GM19328 (cell line): ENCODE results near the gene KLHL7.

ENCODE experiments used
- ATAC-seq: cut with Tn5 transposase; IDR thresholded peaks from one replicate; pipeline ENCODE4 v1.9.1; 2021; ENCODE audit warnings: mild to moderate bottlenecking, moderate library complexity; ENCODE audit not compliant: unreplicated experiment

KLHL7 gene, protein sequence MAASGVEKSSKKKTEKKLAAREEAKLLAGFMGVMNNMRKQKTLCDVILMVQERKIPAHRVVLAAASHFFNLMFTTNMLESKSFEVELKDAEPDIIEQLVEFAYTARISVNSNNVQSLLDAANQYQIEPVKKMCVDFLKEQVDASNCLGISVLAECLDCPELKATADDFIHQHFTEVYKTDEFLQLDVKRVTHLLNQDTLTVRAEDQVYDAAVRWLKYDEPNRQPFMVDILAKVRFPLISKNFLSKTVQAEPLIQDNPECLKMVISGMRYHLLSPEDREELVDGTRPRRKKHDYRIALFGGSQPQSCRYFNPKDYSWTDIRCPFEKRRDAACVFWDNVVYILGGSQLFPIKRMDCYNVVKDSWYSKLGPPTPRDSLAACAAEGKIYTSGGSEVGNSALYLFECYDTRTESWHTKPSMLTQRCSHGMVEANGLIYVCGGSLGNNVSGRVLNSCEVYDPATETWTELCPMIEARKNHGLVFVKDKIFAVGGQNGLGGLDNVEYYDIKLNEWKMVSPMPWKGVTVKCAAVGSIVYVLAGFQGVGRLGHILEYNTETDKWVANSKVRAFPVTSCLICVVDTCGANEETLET

DNA sequence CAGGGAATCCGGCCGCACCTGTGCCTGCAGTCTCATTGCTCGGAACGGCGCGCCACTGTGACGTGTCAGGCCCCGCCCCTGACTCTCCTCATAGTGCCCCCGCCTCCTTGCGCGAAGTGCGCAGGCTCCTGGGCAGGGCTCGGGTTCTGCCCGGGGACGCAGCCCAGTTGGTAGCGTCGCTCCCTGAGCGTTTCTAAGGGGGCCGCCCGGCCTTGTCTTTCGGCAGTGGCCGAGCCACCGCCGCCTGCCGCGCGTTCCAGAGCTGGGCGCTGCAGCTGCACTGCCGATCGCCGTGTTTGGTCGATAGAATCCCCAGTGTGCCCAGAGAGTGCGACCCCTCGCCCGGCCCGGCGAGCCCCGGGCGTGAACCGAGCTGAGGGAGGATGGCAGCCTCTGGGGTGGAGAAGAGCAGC is at the start of gene KLHL7:
TSS of gene KLHL7 (plus strand) at position 142 of the 413 bp plus-strand sequence. CDS start at position 384, 242 bp downstream.
- peak; percentile 95 for ATAC-seq

DNA sequence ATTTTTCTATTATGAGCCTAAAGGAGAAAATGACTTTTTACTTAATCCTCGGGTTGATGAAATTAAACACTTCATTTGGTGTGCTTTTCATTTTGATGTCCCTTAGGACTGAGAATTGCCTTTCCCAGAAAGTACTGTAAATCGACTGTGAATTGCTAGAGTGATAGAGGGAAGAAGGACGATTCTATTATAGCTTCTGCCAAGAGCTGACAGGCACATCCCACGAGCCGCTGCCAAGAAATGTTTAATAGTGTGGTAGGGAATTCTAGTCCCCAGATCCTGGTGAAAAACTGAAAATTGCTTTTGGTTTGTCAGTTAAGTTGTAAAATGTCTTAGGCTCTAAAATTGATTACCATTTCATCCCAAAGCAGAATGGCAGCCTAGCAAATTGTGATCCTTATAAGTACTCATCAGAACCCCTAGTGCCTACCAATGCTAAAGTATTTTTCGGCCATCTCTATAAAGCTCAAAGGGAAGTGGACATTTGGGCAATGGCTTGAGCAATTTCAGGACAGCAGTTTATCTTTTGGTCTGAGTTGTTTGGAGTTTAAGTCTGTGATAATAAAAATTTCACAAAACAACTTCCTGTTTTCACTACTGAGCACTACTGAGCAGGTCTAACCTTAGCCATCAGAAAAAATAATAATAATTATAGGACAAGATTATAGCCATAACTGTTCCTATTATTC is 47.0 kb upstream of the KLHL7 start:
- ATAC-seq: no peak

DNA sequence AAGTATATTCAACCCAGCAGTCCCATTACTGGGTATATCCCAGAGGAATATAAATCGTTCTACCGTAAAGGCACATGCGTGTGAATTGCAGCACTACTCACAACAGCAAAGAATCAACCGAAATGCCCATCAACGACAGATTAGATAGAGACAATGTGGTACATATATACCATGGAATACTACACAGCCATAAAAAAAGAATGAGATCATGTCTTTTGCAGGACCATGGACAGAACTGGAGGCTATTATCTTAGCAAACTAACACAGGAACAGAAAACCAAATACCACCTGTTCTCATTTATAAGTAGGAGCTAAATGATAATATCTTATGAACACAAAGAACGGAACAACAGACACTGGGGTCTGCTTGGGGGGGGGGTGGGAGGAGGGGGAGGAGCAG is 44.3 kb upstream of the KLHL7 start:
- ATAC-seq: no peak

DNA sequence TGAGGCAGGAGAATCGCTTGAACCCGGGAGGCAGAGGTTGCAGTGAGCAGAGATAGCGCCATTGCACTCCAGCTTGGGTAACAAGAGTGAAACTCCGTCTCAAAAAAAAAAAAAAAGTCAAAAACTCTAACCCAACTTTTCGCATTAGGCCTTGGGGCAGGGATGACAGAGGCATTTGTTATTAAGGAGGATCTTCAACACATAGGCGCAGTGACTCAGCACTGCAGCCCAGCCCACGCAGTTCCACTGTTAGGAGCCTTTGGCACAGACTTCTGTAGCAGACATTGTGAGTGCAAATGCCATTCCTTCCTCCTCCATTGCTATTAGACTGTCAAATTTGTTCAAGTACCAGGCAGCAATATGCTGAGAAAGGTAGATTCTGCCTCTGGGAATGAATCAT is 43.1 kb upstream of the KLHL7 start:
- no peak for ATAC-seq

DNA sequence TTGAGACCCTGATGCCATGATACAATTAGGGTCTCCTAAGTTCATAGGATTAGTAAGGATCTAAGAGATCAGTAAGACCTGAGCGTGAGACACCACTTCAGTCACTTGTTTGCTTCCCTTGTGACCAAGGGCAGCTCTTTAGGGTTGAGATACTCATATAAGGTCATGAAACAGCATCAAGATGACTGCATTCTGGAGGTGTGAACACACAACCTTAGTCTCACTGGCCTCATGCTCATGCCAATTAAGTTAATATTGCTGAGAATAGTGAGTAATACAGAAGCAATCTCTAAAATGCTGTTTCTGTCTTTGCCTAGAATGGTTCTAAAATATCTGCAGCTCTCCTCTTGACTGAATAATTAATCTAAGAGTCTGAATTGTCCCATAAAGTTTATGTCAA is 39.6 kb upstream of the KLHL7 start:
- no peak for ATAC-seq

DNA sequence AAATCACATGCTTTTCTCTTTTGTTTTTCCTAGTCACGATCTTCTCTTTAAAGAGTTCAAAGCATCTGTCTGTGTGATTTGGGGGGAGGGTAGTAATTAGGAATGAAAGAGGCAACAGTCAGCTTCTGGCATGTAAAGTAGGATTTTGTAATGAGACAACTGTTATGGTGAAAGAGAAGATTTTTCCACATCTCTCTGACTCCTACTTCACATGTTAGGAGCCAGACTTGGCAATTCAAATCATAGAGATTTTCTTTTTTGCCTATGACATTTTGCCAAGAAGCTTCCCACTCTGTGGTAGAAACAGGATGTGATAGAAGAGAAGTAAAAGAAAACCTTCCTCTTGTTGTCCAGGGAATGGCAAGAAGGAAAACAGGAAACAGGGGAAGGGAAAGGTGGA is 38.3 kb upstream of the KLHL7 start:
- no peak for ATAC-seq

DNA sequence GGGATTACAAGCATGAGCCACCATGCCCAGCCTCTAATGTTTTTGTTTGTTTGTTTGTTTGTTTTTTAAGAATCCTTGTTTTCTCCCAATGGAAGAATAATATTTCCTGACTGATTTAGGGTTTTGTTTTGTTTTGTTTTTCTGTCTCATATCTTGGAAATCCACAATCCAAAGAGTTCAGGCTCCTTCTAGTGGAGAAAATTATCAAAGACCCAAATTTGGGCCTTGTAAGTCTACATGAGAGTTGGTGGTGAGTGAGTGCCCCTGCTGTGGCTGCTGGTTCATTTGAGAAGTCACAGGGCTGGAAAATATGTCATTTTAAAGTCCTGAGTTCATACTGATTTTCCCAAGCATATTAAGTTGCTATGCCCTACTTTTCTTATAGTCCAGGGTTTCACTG is 33.5 kb upstream of the KLHL7 start:
- no peak for ATAC-seq

DNA sequence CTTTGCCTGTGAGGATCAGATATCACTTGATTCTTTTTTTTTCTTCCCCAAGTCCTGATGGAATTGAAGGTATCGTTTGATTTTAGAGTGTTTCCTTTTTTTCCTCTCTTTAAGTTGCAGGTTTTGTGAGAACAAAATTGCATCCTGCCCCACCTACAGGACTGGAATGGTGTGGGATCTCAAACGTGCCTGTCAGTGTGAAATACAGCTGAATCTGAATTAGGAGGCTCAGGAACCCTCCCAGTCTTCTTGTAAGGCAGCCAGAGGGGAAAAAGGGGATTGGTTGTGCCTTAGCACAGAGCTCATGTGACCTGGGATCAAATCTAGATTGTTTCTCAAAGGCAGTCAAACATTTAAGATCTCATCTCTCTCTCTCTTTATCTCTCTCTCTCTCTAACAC is 32.7 kb upstream of the KLHL7 start:
- ATAC-seq: no peak

DNA sequence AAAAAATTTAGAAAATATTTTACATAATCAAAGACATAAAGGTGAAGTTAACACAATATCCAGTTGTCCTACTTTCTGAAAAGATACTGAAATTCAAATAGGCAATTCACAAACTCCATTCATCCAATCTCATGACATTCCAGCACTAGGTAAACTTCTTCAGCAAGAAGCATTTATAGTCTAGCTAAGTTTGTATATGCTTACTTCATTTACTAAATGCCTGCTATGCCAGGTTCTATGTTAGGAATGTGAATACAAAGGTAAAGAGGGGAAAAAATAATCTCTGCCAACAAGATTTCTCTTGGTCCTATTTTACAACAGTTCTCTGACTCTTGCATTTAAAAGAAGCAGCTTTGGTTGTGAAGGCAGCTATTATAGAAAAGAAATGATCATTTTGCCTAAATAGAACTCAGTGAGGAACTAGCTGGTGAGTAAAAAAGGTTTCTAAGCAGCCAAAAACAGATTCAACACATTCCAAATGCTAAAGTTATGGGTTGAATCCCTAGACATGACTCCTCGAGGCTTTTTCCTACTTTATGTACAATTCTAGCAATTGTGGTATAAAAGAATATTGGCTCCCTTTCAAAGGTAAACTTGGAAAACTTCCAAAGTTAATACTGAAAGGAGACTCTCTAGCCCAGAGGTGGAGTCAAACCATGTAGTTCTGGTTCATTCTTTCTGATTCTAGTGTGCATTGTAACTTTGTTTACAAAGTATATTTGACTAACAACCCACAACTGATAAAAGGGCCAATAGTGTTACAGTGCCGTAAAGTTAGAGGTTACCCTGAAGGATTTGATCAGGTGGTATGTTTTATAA is 30.9 kb upstream of the KLHL7 start:
- no peak for ATAC-seq

DNA sequence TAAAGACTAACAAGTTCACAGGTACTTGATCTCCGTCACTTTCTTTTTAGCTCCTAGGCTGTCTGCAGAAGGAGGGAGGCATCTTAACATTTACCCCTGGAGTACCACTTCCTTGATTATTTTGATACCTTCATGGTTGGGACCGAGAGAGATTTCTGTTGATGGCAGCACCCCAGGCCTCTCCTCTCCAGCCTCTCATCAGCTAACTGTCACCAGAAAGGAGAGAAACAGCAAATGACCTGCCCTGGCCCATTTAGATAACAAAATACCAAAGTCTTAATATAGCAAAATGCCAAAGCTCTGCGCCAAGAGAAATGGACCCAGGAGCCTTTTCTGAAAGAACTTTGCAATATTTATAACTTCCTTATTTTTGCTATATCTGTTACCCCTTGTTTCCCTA is 30.0 kb upstream of the KLHL7 start:
- no peak for ATAC-seq

DNA sequence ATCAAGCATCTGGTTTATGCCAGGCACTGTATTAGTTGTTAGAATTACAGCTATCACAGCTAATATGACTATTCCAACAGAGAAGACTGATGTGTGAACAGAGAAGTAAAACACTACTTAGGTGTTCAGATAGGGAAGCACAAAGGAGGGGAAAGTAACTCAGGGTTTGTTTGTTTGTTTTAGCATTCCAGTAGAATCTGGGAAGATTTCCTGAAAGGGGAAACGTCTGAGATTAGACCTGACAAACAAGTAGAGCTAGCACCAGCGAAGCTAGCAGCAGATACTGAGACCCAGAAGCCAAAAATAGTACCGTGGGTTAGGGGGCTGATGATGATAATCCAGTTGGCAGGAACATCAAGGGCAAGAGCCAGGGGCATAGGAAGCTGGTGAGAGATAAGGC is 28.8 kb upstream of the KLHL7 start:
- ATAC-seq: no peak

DNA sequence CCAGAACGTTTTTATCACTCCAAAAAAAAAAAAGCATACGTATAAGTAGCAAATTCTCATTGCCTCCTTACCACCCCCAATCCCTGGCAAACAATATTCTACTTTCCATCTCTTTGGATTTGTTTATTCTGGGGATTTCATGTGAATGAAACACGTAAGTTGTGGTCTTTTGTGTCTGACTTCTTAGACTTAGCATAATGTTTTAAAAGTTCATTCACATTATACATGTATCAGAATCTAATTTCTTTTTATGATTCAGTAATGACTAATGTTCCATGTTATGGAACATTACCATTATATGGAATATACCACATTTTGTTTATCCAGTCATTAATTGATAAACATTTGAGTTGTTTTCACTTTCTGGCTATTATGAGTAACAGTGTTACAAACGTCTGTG is 12.5 kb upstream of the KLHL7 start:
- no peak for ATAC-seq

DNA sequence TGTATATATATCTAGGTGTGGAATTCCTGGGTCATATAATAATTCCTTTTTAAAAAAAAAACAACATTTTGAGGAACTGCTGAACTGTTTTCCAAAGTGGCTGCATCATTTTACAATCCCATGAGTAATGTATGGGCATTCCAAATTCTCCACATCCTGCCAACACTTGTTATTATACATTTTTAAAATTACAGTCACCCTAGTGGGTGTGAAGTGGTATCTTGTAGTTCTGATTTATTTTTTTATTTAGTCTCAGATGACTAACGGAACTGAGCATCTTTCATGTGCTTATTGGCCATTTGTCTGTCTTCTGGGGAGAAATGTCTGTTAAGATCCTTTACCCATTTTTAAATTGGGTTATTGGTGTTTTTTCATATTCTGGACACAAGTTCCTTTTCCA is 12.0 kb upstream of the KLHL7 start:
- no peak for ATAC-seq

DNA sequence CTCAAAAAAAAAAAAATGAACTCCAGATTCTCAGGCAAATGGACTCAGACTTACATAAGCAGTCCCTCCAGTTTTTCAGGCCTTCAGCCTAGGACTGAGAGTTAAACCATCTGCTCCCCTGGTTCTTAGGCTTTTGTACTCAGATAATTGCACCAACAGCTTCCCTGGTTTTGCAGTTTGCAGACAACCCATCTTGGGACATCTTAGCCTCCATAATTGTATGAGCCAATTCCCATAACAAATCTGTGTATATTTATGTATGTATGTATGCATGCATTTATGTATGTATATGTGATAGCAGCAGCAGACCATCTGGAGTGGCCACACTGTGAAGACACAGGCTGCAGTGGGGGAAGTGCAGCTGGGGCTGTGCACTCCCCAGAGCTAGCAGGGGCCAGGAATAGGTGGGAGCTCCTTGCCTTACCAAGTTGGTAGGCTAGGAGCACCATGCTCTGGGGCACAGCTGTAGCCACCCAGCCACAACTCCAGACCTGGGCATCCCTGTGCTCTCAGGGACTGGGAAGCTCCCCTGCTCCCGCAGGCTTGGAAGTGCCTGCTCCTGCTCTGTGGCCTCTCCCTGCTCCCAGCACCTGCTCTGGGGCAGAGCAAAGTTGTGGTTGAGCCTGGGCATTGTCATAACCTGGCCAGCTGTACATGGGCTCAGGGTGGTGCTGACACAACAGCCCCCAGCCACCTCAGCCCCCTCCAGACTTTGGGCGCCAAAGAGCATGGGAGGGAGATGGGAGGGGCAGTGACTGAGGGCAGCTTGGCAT is 8.9 kb upstream of the KLHL7 start:
- ATAC-seq: no peak

DNA sequence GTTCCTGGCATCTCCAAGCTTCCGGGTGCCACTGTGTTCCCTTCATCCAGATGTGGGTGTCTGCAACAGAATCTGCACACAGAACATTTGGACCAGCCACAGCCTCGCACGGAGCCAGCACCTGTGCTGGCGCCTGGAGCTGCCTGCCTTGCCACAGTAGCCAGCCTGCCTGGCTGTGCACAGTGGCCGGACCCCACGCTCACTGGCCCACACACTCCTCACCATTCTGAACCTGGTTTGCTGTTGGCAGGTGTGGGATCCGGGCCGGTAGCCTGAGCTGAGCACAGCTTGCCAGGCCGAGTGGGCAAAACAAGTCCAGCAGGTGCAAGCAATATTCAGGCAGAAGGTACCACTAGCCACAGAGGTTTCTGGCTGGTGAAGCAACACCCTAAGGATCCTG is 7.6 kb upstream of the KLHL7 start:
- no peak for ATAC-seq

DNA sequence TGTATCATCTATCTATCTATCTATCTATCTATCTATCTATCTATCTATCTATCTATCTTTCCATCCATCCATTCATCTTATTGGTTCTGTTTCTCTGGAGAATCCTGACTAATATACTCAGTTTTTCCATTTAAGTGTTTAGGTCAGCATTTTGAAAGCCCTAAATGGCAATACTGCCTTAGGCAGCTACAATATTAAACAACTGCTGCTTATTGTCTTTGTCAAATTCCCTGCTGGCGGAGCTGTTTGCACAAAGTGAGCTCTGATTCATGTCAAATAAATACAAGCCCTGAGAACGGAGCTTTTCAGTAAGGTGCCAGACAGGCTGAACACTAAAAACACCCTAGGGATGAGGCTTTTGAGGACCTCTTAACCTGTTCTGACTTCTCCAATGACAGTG is 7.1 kb upstream of the KLHL7 start:
- no peak for ATAC-seq

DNA sequence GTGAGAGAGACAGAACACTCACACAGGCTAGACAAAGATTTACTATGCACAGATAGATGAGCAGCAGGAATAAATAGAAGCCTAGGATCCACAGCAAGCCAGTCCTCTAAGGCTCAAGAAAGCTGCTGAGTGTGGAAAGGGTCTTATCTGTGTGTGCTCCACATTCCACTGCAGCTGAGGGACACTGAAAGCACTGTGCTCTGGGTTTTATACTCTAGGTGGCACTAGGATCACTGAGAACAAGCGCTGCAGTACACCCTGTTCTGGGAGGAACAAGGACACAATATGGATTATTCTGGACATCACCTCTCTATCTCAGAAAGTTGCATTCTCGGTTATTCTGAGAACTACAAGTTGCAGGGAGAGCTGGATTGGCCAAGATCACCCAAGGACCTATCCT is 4.9 kb upstream of the KLHL7 start:
- no peak for ATAC-seq

DNA sequence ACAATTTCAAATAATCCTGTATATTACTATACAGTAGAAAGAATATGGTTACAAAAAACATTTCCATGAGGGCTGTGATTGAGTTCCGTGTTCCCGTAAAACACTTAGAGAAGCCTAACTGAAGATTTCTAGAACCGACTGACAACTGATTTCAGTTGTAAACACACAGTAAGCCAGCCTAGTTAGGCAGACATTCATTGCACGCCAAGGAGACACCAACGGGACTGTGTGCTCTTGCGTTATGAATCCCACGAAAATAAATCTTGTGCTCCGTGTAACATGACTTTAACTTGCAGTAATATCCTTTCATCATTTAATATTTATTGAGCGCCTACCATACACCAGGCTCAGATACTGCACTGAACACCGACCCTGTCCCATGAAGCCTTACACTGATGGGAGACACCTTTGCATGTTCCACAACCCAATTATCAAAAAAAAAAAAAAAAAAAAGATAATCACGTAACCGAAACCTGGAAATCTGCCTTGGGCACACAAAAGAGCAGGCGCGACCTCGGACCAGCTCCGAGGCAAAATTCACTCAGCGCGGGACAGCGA is 420 bp upstream of the KLHL7 start:
- ATAC-seq: peak; percentile 34

DNA sequence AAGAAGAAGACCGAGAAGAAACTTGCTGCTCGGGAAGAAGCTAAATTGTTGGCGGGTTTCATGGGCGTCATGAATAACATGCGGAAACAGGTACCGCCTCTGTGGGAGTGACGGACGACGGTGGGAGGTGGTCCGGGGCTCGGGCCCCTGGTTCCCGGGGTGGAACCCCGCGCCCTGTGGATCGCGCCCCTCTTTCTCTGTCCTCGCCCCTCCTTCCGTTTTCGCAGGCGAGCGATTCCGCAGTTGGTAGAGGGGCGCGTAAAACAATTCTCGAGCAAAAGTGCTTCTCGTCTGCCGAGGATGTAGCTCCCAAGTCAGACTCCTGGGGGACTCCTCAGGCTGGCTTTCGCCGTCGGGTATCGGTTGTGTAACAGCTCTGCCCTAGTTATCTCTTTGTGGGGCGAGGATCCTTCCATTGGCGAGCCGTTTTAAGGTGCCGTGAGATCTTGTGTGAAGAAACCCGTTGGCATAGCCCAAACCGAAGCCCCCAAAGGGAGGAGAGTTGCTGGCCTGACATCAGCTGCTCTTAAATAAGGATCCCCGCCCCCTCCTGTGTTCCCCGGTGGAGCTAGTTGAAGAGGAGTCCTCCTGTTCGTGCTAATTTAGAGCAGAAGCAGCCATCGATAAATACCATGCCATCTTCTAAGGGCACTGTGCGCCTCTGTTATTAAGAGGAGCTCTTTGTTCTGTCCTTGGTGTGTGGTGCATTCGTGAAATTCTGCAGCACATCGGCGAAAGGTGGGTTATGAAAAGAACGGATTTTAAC is 655 bp downstream of the KLHL7 start:
- ATAC-seq: peak; percentile 27
